Lower lobe of right lung (tissue), 2 donors: ENCODE results near the gene SDC3. TPM values are rescaled to one million over a fixed set of nuclear protein-coding genes. Genes with fewer than 3 reads are reported as not detected.

Experiments used
- ATAC-seq, 2 donors: fragments of 200-7000 bp; cut with Tn5 transposase; one replicate each; pipeline ENCODE4 v1.9.1; 2020 to 2022; ENCODE audit warnings: mild to moderate bottlenecking in 2 of 2, moderate library complexity in 2 of 2
- DNase-seq: peaks from one replicate; pipeline ENCODE4 v3.0.0-alpha.2; 2020
- H3K27ac ChIP-seq: fragments of 200-600 bp; one replicate; pipeline ENCODE4 v1.8.0; 2022
- H3K27me3 ChIP-seq: fragments of 200-600 bp; one replicate; pipeline ENCODE4 v1.8.0; 2022; ENCODE audit warnings: low read depth
- H3K36me3 ChIP-seq: fragments of 200-600 bp; one replicate; pipeline ENCODE4 v1.8.0; 2022; ENCODE audit warnings: mild to moderate bottlenecking
- H3K4me1 ChIP-seq: fragments of 200-600 bp; one replicate; pipeline ENCODE4 v1.8.0; 2022
- H3K4me3 ChIP-seq: fragments of 200-600 bp; one replicate; pipeline ENCODE4 v1.8.0; 2022; ENCODE audit warnings: mild to moderate bottlenecking
- H3K9me3 ChIP-seq: fragments of 200-600 bp; one replicate; pipeline ENCODE4 v1.8.0; 2022
- CTCF ChIP-seq: fragments of 200-600 bp; IDR thresholded peaks from one replicate; pipeline ENCODE4 v1.8.0; 2022; ENCODE audit warnings: antibody characterized with exemption, mild to moderate bottlenecking
- intact Hi-C: fragments of 100-400 bp; cut with DNase I; formaldehyde crosslinking; loops from one replicate; pipeline ENCODE4 v1.11.0; 2022
- long read RNA-seq: library from polyadenylated mRNA; unstranded; transcript quantifications from one replicate; pipeline ENCODE4 v2.0.0, GENCODE V29; 2021
- total RNA-seq: library from RNA; stranded (reverse); fragmentation: NEBNext Ultra II Directional; extraction: Animal tissue kit (Norgen Biotek cat#: 25700); gene quantifications from one replicate; pipeline ENCODE4 v1.2.1, GENCODE V29; 2021
- donor health status: DM: no; HTN: yes; CAD: no; lungs with severe emphysema.

Gene SDC3
- 43.5 TPM for total RNA-seq
- long read RNA-seq, full-length matches to known transcripts: 13 of 91 reads
- long read RNA-seq, partial matches to known transcripts: 5 of 91 reads
- long read RNA-seq, other reads (novel, unspliced or antisense): 73 of 91 reads

GRCh38 chr1:30908696-30909364 lies at the start of gene SDC3:
Gene SDC3, minus strand, starts transcription at chr1:30908758. Its CDS starts 172 bp downstream, at chr1:30908586.
- H3K36me3 ChIP-seq: no peaks in the 10 kb centered on the region
- peak within 1 kb of the TSS; percentile 63 for H3K27ac ChIP-seq
- peaks cover 55% of the 10 kb centered on the region for H3K4me1 ChIP-seq
- DNase-seq (no peak), ATAC-seq (peak; percentile 33 to 51)
- no peak for TF ChIP-seq CTCF
- H3K9me3 ChIP-seq: no peaks in the 10 kb centered on the region
- H3K4me3 ChIP-seq: peak within 1 kb of the TSS; percentile 63
- no peaks in the 10 kb centered on the region for H3K27me3 ChIP-seq
- intact Hi-C loops: no loop called here

GRCh38 chr1:30957560-30958222 lies 49.1 kb upstream of the SDC3 start:
- no peaks in the 10 kb centered on the region for H3K27me3 ChIP-seq
- H3K27ac ChIP-seq: no peak overlapping the region
- H3K9me3 ChIP-seq: no peaks in the 10 kb centered on the region
- H3K4me3 ChIP-seq: no peak overlapping the region
- DNase-seq (no peak), ATAC-seq (no peak)
- TF ChIP-seq CTCF: no peak
- intact Hi-C loops: no loop called here
- no peaks in the 10 kb centered on the region for H3K4me1 ChIP-seq
- peaks cover 85% of the 10 kb centered on the region for H3K36me3 ChIP-seq

- TF ChIP-seq CTCF: no peak
- H3K36me3 ChIP-seq: peaks cover 83% of the 10 kb centered on the region
- DNase-seq: no peak
Measured at GRCh38 chr1:30955448-30956015, 47.0 kb upstream of the SDC3 start.

GRCh38 chr1:30953685-30954084 lies 45.1 kb upstream of the SDC3 start:
- no peak for TF ChIP-seq CTCF

More at GRCh38 chr1:30955448-30956015, 47.0 kb upstream of the SDC3 start:
- Histone ChIP-seq H3K27me3 (no peaks in the 10 kb centered on the region), H3K9me3 (no peaks in the 10 kb centered on the region), H3K4me3 (no peak overlapping the region), H3K27ac (no peak overlapping the region), H3K4me1 (no peaks in the 10 kb centered on the region)
- no peak for ATAC-seq
- intact Hi-C loops: no loop called here

GRCh38 chr1:30952098-30952497 lies 43.5 kb upstream of the SDC3 start:
- intact Hi-C loops: no loop called here
- peaks cover 84% of the 10 kb centered on the region for H3K36me3 ChIP-seq
- no peak for TF ChIP-seq CTCF
- H3K27ac ChIP-seq: no peak overlapping the region
- H3K4me1 ChIP-seq: no peaks in the 10 kb centered on the region
- H3K9me3 ChIP-seq: no peaks in the 10 kb centered on the region
- H3K27me3 ChIP-seq: no peaks in the 10 kb centered on the region
- no peak for DNase-seq
- no peak overlapping the region for H3K4me3 ChIP-seq
- no peak for ATAC-seq

More at GRCh38 chr1:30953685-30954084, 45.1 kb upstream of the SDC3 start:
- Histone ChIP-seq H3K4me3 (no peak overlapping the region), H3K4me1 (no peaks in the 10 kb centered on the region), H3K27ac (no peak overlapping the region), H3K9me3 (no peaks in the 10 kb centered on the region), H3K36me3 (peaks cover 84% of the 10 kb centered on the region), H3K27me3 (no peaks in the 10 kb centered on the region)
- intact Hi-C loops: no loop called here
- ATAC-seq (no peak), DNase-seq (no peak)
